Sigmoid colon (tissue), 7 donors: Measurements from ENCODE around the gene RPS2. TPM values are rescaled to one million over a fixed set of nuclear protein-coding genes. Genes with fewer than 3 reads are reported as not detected.

Experiments used
- DNase-seq: peaks from one replicate; pipeline ENCODE4 v3.0.0-alpha.2; 2019
- H3K27ac ChIP-seq, 4 donors: fragments of 200-600 bp; sonication (generic); one replicate each; pipeline ENCODE4 v1.5.1; 2016 to 2019; ENCODE audit warnings: mild to moderate bottlenecking in 1 of 4
- H3K27me3 ChIP-seq, 3 donors: fragments of 200-600 bp; sonication (generic); one replicate each; pipeline ENCODE4 v1.5.1; 2019; ENCODE audit warnings: mild to moderate bottlenecking in 1 of 3
- H3K36me3 ChIP-seq, 4 donors: fragments of 200-600 bp; sonication (generic); one replicate each; pipeline ENCODE4 v1.5.1; 2016 to 2019
- H3K4me1 ChIP-seq, 4 donors: fragments of 200-600 bp; sonication (generic); one replicate each; pipeline ENCODE4 v1.5.1; 2017 to 2019
- H3K4me3 ChIP-seq, 4 donors: fragments of 200-600 bp; sonication (generic); one replicate each; pipeline ENCODE4 v1.5.1; 2017 to 2019; ENCODE audit warnings: mild to moderate bottlenecking in 2 of 4, moderate library complexity in 1 of 4
- H3K9me3 ChIP-seq, 4 donors: fragments of 200-600 bp in 3 of 4; sonication (generic) in 3 of 4; one replicate each; pipeline versions ENCODE4 v1.5.1 to v1.6.1; 2013 to 2019
- CTCF ChIP-seq, 4 experiments: fragments of 450-650 bp in 3 of 4; fragments of 200-600 bp in 1 of 4; IDR thresholded peaks; one replicate each; pipeline ENCODE4 v1.5.1; 2016 to 2019; ENCODE audit warnings: antibody characterized with exemption in 4 of 4, mild to moderate bottlenecking in 3 of 4, moderate library complexity in 2 of 4
- EP300 ChIP-seq, 4 donors: sonication (generic); formaldehyde crosslinking; IDR thresholded peaks; one replicate each; pipeline ENCODE4 v1.6.1; 2017; ENCODE audit warnings: antibody characterized with exemption in 4 of 4
- POLR2A ChIP-seq, 2 donors: fragments of 450-650 bp; IDR thresholded peaks; one replicate each; pipeline ENCODE4 v1.6.1; 2016; ENCODE audit warnings: antibody characterized with exemption in 2 of 2, mild to moderate bottlenecking in 2 of 2, moderate library complexity in 2 of 2
- POLR2AphosphoS5 ChIP-seq, 4 donors: sonication (generic); formaldehyde crosslinking; IDR thresholded peaks; one replicate each; pipeline ENCODE4 v1.6.1; 2017; ENCODE audit warnings: antibody characterized with exemption in 4 of 4
- WGBS, 2 donors: extraction: QIAGEN DNeasy Blood & Tissue Kit; methylation state at CpG; one replicate each; pipeline ENCODE4 v1.1.7; 2013; 5-methylcytosine and 5-hydroxymethylcytosine counted together
- intact Hi-C: fragments of 100-400 bp; cut with DNase I; formaldehyde crosslinking; loops from one replicate; pipeline ENCODE4 v1.15.1; 2023
- polyA plus RNA-seq, 3 donors: library from polyadenylated mRNA; stranded (reverse); fragments of 200-250 nt; gene quantifications; one replicate each; pipeline ENCODE4 v1.2.3, GENCODE V29; 2013
- small RNA-seq, 3 donors: library from RNA; depleted of rRNA; stranded (forward); fragments of <200 nt; gene quantifications; one replicate each; pipeline ENCODE3, GENCODE V24; 2016
- total RNA-seq, 4 donors: library from RNA; depleted of rRNA; stranded (reverse); fragments of >200 nt; gene quantifications; one replicate each; pipeline ENCODE4 v1.1.0, GENCODE V29; 2016
- donor health status: healthy with polysubstance abuse.
- donor health status: Bipolar disorder and iron deficiency.
- donor health status: healthy.

The RPS2 gene
- total and polyA plus RNA-seq, 7 donors: 1,478 to 3,277 (median 1,717) TPM

- no peaks in the 10 kb centered on the region for H3K9me3 ChIP-seq
- no peak for DNase-seq
- no peak overlapping the region for H3K4me3 ChIP-seq
- peaks cover 23 to 71% (median 40%) of the 10 kb centered on the region in 3 donors for H3K27me3 ChIP-seq
- no peaks in the 10 kb centered on the region for H3K36me3 ChIP-seq
- no peak overlapping the region for H3K27ac ChIP-seq
- peaks cover 0 to 10% (median 6%) of the 10 kb centered on the region in 4 donors for H3K4me1 ChIP-seq
- WGBS, 2 donors: 23 to 43% methylated on average over 15 of the region's 15 CpGs
- TF ChIP-seq POLR2AphosphoS5 (IDR thresholded peaks at IDR 0.05): no peak
- TF ChIP-seq CTCF (IDR thresholded peaks at IDR 0.05): no peak
- TF ChIP-seq POLR2A (IDR thresholded peaks at IDR 0.05): no peak
- TF ChIP-seq EP300 (IDR thresholded peaks at IDR 0.05): no peak
- intact Hi-C loops: no loop called here
Observed at GRCh38 chr16:1914084-1914608, 50.5 kb downstream of the RPS2 start.

GRCh38 chr16:1913327-1914083 lies 51.1 kb downstream of the RPS2 start:
- no peaks in the 10 kb centered on the region for H3K9me3 ChIP-seq
- H3K27me3 ChIP-seq: peaks cover 19 to 71% (median 40%) of the 10 kb centered on the region in 3 donors
- TF ChIP-seq CTCF (IDR thresholded peaks at IDR 0.05) (no peak), EP300 (IDR thresholded peaks at IDR 0.05) (no peak), POLR2A (IDR thresholded peaks at IDR 0.05) (no peak), POLR2AphosphoS5 (IDR thresholded peaks at IDR 0.05) (no peak)
- intact Hi-C loops: no loop called here
- no peak overlapping the region for H3K4me3 ChIP-seq
- H3K36me3 ChIP-seq: no peaks in the 10 kb centered on the region
- H3K27ac ChIP-seq: no peak overlapping the region
- WGBS, 2 donors: 11 to 49% methylated on average over 21 of the region's 21 CpGs
- H3K4me1 ChIP-seq: peaks cover 0 to 10% (median 3%) of the 10 kb centered on the region in 4 donors
- DNase-seq: no peak

GRCh38 chr16:1912215-1912543 lies 52.4 kb downstream of the RPS2 start:
- Histone ChIP-seq H3K27ac (no peak overlapping the region), H3K36me3 (no peaks in the 10 kb centered on the region), H3K4me1 (no peaks in the 10 kb centered on the region), H3K4me3 (no peak overlapping the region), H3K27me3 (peaks cover 8 to 73% (median 35%) of the 10 kb centered on the region in 3 donors), H3K9me3 (no peaks in the 10 kb centered on the region)
- intact Hi-C loops: no loop called here
- 29 to 70% methylated on average over 17 of the region's 17 CpGs for WGBS, 2 donors
- TF ChIP-seq POLR2A (IDR thresholded peaks at IDR 0.05) (no peak), CTCF (IDR thresholded peaks at IDR 0.05) (no peak), EP300 (IDR thresholded peaks at IDR 0.05) (no peak), POLR2AphosphoS5 (IDR thresholded peaks at IDR 0.05) (no peak)
- no peak for DNase-seq

Small RNAs within 50 kb of the gene (small RNA-seq; reads per million reads assigned to genes)
- gene AC005363.2: 0 to 0.32 (median 0) reads per million in 3 donors
- gene RN7SL219P: 0 to 0.06 (median 0) reads per million in 3 donors
- gene SNORA10: 0 reads per million in 3 donors
- gene SNORA64: 0 reads per million in 3 donors

Other genes with a start within 250 kb of the RPS2 start
- 100 to 1,000 TPM in 3 of 4 donors, 10 to 100 TPM in 1; 79.8 to 152 (median 128) TPM for gene NME3, start 193.3 kb downstream of the RPS2 start, total RNA-seq
- 10 to 100 TPM; 32.4 to 87.8 (median 41.4) TPM for gene NME3, start 193.3 kb downstream of the RPS2 start, polyA plus RNA-seq
- 10 to 100 TPM in 1 of 4 donors, 1 to 10 TPM in 3; 4.3 to 10.5 (median 7.2) TPM for gene EME2, start 192.0 kb downstream of the RPS2 start, total RNA-seq
- gene EME2, start 192.0 kb downstream of the RPS2 start, polyA plus RNA-seq: 10 to 100 TPM in 1 of 3 donors, 1 to 10 TPM in 2; 1.8 to 17.1 (median 2.5) TPM
- 100 to 1,000 TPM in 1 of 4 donors, 10 to 100 TPM in 3; 61.5 to 104 (median 71.1) TPM for gene MRPS34, start 191.7 kb downstream of the RPS2 start, total RNA-seq
- gene MRPS34, start 191.7 kb downstream of the RPS2 start, polyA plus RNA-seq: 100 to 1,000 TPM; 114 to 198 (median 129) TPM
- 10 to 100 TPM; 61.4 to 98.4 (median 78.9) TPM for gene SPSB3, start 182.3 kb downstream of the RPS2 start, total RNA-seq
- gene SPSB3, start 182.3 kb downstream of the RPS2 start, polyA plus RNA-seq: 10 to 100 TPM; 34.4 to 59.5 (median 40.2) TPM
- 100 to 1,000 TPM in 2 of 4 donors, 10 to 100 TPM in 2; 77.8 to 170 (median 98.1) TPM for gene NUBP2, start 181.9 kb downstream of the RPS2 start, total RNA-seq
- 10 to 100 TPM; 53.5 to 69.1 (median 56.6) TPM for gene NUBP2, start 181.9 kb downstream of the RPS2 start, polyA plus RNA-seq
- gene IGFALS, start 171.1 kb downstream of the RPS2 start, total RNA-seq: 1 to 10 TPM; 1.1 to 2.2 (median 1.5) TPM
- 1 to 10 TPM in 2 of 3 donors, under 1 TPM in 1; 0.46 to 2.0 (median 1.2) TPM for gene IGFALS, start 171.1 kb downstream of the RPS2 start, polyA plus RNA-seq
- 100 to 1,000 TPM in 3 of 4 donors, 10 to 100 TPM in 1; 73.4 to 163 (median 140) TPM for gene HAGH, start 138.0 kb downstream of the RPS2 start, total RNA-seq
- 10 to 100 TPM; 54.1 to 86.9 (median 68.4) TPM for gene HAGH, start 138.0 kb downstream of the RPS2 start, polyA plus RNA-seq
- 10 to 100 TPM; 27.7 to 35.0 (median 29.3) TPM for gene FAHD1, start 137.6 kb downstream of the RPS2 start, total RNA-seq
- gene FAHD1, start 137.6 kb downstream of the RPS2 start, polyA plus RNA-seq: 100 to 1,000 TPM in 1 of 3 donors, 10 to 100 TPM in 2; 58.9 to 137 (median 62.5) TPM
- not detected for gene MEIOB, start 92.7 kb downstream of the RPS2 start, total RNA-seq
- gene MEIOB, start 92.7 kb downstream of the RPS2 start, polyA plus RNA-seq: under 1 TPM in 1 of 3 donors, not detected in 2; 0.10 TPM
- not detected for gene HS3ST6, start 46.4 kb downstream of the RPS2 start, total RNA-seq
- gene HS3ST6, start 46.4 kb downstream of the RPS2 start, polyA plus RNA-seq: 1 to 10 TPM in 1 of 3 donors, under 1 TPM in 1, not detected in 1; 0.09 to 6.0 TPM
- gene MSRB1, start 21.6 kb downstream of the RPS2 start, total RNA-seq: 10 to 100 TPM; 17.8 to 35.7 (median 19.0) TPM
- 100 to 1,000 TPM in 1 of 3 donors, 10 to 100 TPM in 2; 64.7 to 136 (median 69.1) TPM for gene MSRB1, start 21.6 kb downstream of the RPS2 start, polyA plus RNA-seq
- gene RPL3L, start 10.1 kb downstream of the RPS2 start, total RNA-seq: not detected
- gene RPL3L, start 10.1 kb downstream of the RPS2 start, polyA plus RNA-seq: under 1 TPM in 2 of 3 donors, not detected in 1; 0.04 to 0.60 TPM
- 100 to 1,000 TPM; 200 to 332 (median 264) TPM for gene NDUFB10, start 5.3 kb downstream of the RPS2 start, total RNA-seq
- gene NDUFB10, start 5.3 kb downstream of the RPS2 start, polyA plus RNA-seq: 100 to 1,000 TPM; 298 to 489 (median 369) TPM
- gene RNF151, start 2.0 kb upstream of the RPS2 start, total RNA-seq: not detected
- gene RNF151, start 2.0 kb upstream of the RPS2 start, polyA plus RNA-seq: under 1 TPM in 1 of 3 donors, not detected in 2; 0.10 TPM
- 10 to 100 TPM; 19.4 to 27.4 (median 26.1) TPM for gene TBL3, start 7.2 kb upstream of the RPS2 start, total RNA-seq
- gene TBL3, start 7.2 kb upstream of the RPS2 start, polyA plus RNA-seq: 10 to 100 TPM; 14.3 to 37.4 (median 14.4) TPM
- gene NOXO1, start 16.6 kb upstream of the RPS2 start, total RNA-seq: not detected
- 10 to 100 TPM; 13.8 to 47.3 (median 15.0) TPM for gene NOXO1, start 16.6 kb upstream of the RPS2 start, polyA plus RNA-seq
- 10 to 100 TPM; 17.5 to 23.8 (median 21.2) TPM for gene GFER, start 19.4 kb upstream of the RPS2 start, total RNA-seq
- 100 to 1,000 TPM in 1 of 3 donors, 10 to 100 TPM in 2; 67.3 to 125 (median 82.9) TPM for gene GFER, start 19.4 kb upstream of the RPS2 start, polyA plus RNA-seq
- gene SYNGR3, start 25.1 kb upstream of the RPS2 start, total RNA-seq: 1 to 10 TPM in 3 of 4 donors, under 1 TPM in 1; 0.82 to 8.3 (median 6.3) TPM
- gene SYNGR3, start 25.1 kb upstream of the RPS2 start, polyA plus RNA-seq: 1 to 10 TPM in 2 of 3 donors, under 1 TPM in 1; 0.60 to 4.0 (median 1.2) TPM
- gene ZNF598, start 45.0 kb upstream of the RPS2 start, total RNA-seq: 10 to 100 TPM; 12.8 to 27.2 (median 17.7) TPM
- gene ZNF598, start 45.0 kb upstream of the RPS2 start, polyA plus RNA-seq: 10 to 100 TPM; 20.3 to 57.0 (median 21.0) TPM
- not detected for gene NPW, start 55.0 kb upstream of the RPS2 start, total RNA-seq
- gene NPW, start 55.0 kb upstream of the RPS2 start, polyA plus RNA-seq: under 1 TPM in 1 of 3 donors, not detected in 2; 0.71 TPM
- 10 to 100 TPM; 23.5 to 57.9 (median 29.5) TPM for gene NHERF2, start 62.1 kb upstream of the RPS2 start, total RNA-seq
- gene NHERF2, start 62.1 kb upstream of the RPS2 start, polyA plus RNA-seq: 100 to 1,000 TPM in 1 of 3 donors, 10 to 100 TPM in 2; 46.7 to 105 (median 65.4) TPM
- gene NTHL1, start 83.0 kb upstream of the RPS2 start, total RNA-seq: 10 to 100 TPM; 18.4 to 33.8 (median 25.6) TPM
- 10 to 100 TPM; 20.4 to 44.5 (median 35.6) TPM for gene NTHL1, start 83.0 kb upstream of the RPS2 start, polyA plus RNA-seq
- gene TSC2, start 83.2 kb upstream of the RPS2 start, total RNA-seq: 10 to 100 TPM; 25.0 to 80.9 (median 36.9) TPM
- gene TSC2, start 83.2 kb upstream of the RPS2 start, polyA plus RNA-seq: 10 to 100 TPM; 16.9 to 58.4 (median 31.2) TPM
- gene PKD1, start 171.1 kb upstream of the RPS2 start, total RNA-seq: 100 to 1,000 TPM in 2 of 4 donors, 10 to 100 TPM in 2; 81.6 to 372 (median 134) TPM
- 10 to 100 TPM; 10.6 to 61.4 (median 11.4) TPM for gene PKD1, start 171.1 kb upstream of the RPS2 start, polyA plus RNA-seq
- 1 to 10 TPM in 2 of 4 donors, under 1 TPM in 1, not detected in 1; 0.68 to 3.0 (median 1.8) TPM for gene RAB26, start 183.8 kb upstream of the RPS2 start, total RNA-seq
- 10 to 100 TPM; 13.9 to 18.8 (median 16.2) TPM for gene RAB26, start 183.8 kb upstream of the RPS2 start, polyA plus RNA-seq
- 10 to 100 TPM; 30.3 to 46.3 (median 34.9) TPM for gene TRAF7, start 191.0 kb upstream of the RPS2 start, total RNA-seq
- 10 to 100 TPM; 45.0 to 65.1 (median 63.6) TPM for gene TRAF7, start 191.0 kb upstream of the RPS2 start, polyA plus RNA-seq
- under 1 TPM in 3 of 4 donors, not detected in 1; 0.27 to 0.55 (median 0.36) TPM for gene CASKIN1, start 231.8 kb upstream of the RPS2 start, total RNA-seq
- gene CASKIN1, start 231.8 kb upstream of the RPS2 start, polyA plus RNA-seq: under 1 TPM; under 0.01 to 0.44 (median 0.23) TPM
- 10 to 100 TPM; 30.6 to 48.5 (median 37.1) TPM for gene MLST8, start 240.6 kb upstream of the RPS2 start, total RNA-seq
- gene MLST8, start 240.6 kb upstream of the RPS2 start, polyA plus RNA-seq: 10 to 100 TPM; 41.4 to 58.7 (median 42.0) TPM
- 10 to 100 TPM in 1 of 4 donors, 1 to 10 TPM in 3; 1.8 to 21.3 (median 4.7) TPM for gene BRICD5, start 246.0 kb upstream of the RPS2 start, total RNA-seq
- 1 to 10 TPM in 1 of 3 donors, not detected in 2; 8.3 TPM for gene BRICD5, start 246.0 kb upstream of the RPS2 start, polyA plus RNA-seq